CD4-positive, alpha-beta T cell (primary cell): ENCODE data around the gene ABR. TPM values are rescaled to one million over a fixed set of nuclear protein-coding genes. Genes with fewer than 3 reads are reported as not detected.

ENCODE experiments used
- ATAC-seq: fragments of 200-7000 bp; cut with Tn5 transposase; one replicate; pipeline ENCODE4 v1.10.0; 2022; ENCODE audit warnings: mild to moderate bottlenecking; ENCODE audit not compliant: poor library complexity
- CTCF ChIA-PET: fragments of 350-600 bp; sonication (Branson Sonifier 250); formaldehyde crosslinking; loops from one replicate; lab custom pipeline; 2021; ENCODE audit warnings: antibody characterized with exemption, inconsistent platforms; lab: Charles Lee
- POLR2A ChIA-PET: fragments of 350-600 bp; sonication (Branson Sonifier 250); formaldehyde crosslinking; loops from one replicate; lab custom pipeline; 2021; ENCODE audit warnings: antibody characterized with exemption, inconsistent platforms; lab: Charles Lee
- DNase-seq, 14 experiments: peaks; one replicate each; pipeline ENCODE4 v3.0.0-alpha.2; 2013 to 2020; ENCODE audit warnings: mixed read lengths in 2 of 14
- H3K27ac ChIP-seq, 2 donors: one replicate each; pipeline versions ENCODE4 v1.5.1 to v1.7.0; 2013; ENCODE audit warnings: low read length in 2 of 2, low read depth in 1 of 2, mild to moderate bottlenecking in 1 of 2
- H3K27me3 ChIP-seq, 2 experiments: 1 replicate in 1 of 2; 2 replicates in 1 of 2; pipeline versions ENCODE4 v1.6.1 to v1.7.0; 2013; ENCODE audit warnings: low read length in 2 of 2, control low read depth in 1 of 2, mild to moderate bottlenecking in 1 of 2, moderate library complexity in 1 of 2; ENCODE audit not compliant: insufficient read depth in 2 of 2, control insufficient read depth in 1 of 2
- H3K36me3 ChIP-seq: one replicate; pipeline ENCODE4 v1.6.1; 2013; ENCODE audit warnings: low read length, control low read depth; ENCODE audit not compliant: insufficient read depth
- H3K4me1 ChIP-seq: one replicate; pipeline ENCODE4 v1.6.1; 2013; ENCODE audit warnings: low read length, control low read depth; ENCODE audit not compliant: insufficient read depth
- H3K4me3 ChIP-seq: one replicate; pipeline ENCODE4 v1.5.1; 2013; ENCODE audit warnings: mild to moderate bottlenecking, low read length, moderate library complexity
- H3K9me3 ChIP-seq, 2 experiments: 1 replicate in 1 of 2; 2 replicates in 1 of 2; pipeline versions ENCODE4 v1.6.1 to v1.7.0; 2013; ENCODE audit warnings: low read length in 2 of 2, mild to moderate bottlenecking in 2 of 2, control low read depth in 1 of 2, moderate library complexity in 1 of 2; ENCODE audit not compliant: control insufficient read depth in 1 of 2, insufficient read depth in 1 of 2
- H3K27ac Mint-ChIP-seq: one replicate; pipeline ENCODE4 v1.8.0; 2020; ENCODE audit warnings: mixed read lengths
- H3K27me3 Mint-ChIP-seq: one replicate; pipeline ENCODE4 v1.8.0; 2021; ENCODE audit warnings: mixed read lengths
- H3K36me3 Mint-ChIP-seq: one replicate; pipeline ENCODE4 v1.8.0; 2021; ENCODE audit warnings: low read depth, mixed read lengths
- H3K4me1 Mint-ChIP-seq: one replicate; pipeline ENCODE4 v1.8.0; 2021; ENCODE audit warnings: low read depth, mixed read lengths
- H3K4me3 Mint-ChIP-seq: one replicate; pipeline ENCODE4 v1.8.0; 2020; ENCODE audit warnings: mild to moderate bottlenecking, mixed read lengths
- H3K9me3 Mint-ChIP-seq: one replicate; pipeline ENCODE4 v1.8.0; 2020; ENCODE audit warnings: mixed read lengths
- intact Hi-C, 2 experiments: fragments of 100-400 bp; cut with DNase I in 1 of 2; cut with micrococcal nuclease in 1 of 2; formaldehyde crosslinking; loops; one replicate each; pipeline versions ENCODE4 v1.15.1 to v1.9.0; 2023 to 2025; cut with DNase I, micrococcal nuclease
- total RNA-seq, 174 experiments: library from RNA in 2 of 174; stranded (reverse) in 2 of 174; gene quantifications; one replicate each; pipeline ENCODE4 v1.2.3 and lab custom pipeline; 2021 to 2026
- TF ChIP-seq, protein P1 (sequence below): fragments of 200-600 bp; IDR thresholded peaks from one replicate; pipeline ENCODE4 v1.8.0; 2022; ENCODE audit warnings: antibody characterized with exemption, mild to moderate bottlenecking

The ABR gene
- total RNA-seq, 2 experiments from 2014 or later = 72.4 to 74.8 TPM

DNA sequence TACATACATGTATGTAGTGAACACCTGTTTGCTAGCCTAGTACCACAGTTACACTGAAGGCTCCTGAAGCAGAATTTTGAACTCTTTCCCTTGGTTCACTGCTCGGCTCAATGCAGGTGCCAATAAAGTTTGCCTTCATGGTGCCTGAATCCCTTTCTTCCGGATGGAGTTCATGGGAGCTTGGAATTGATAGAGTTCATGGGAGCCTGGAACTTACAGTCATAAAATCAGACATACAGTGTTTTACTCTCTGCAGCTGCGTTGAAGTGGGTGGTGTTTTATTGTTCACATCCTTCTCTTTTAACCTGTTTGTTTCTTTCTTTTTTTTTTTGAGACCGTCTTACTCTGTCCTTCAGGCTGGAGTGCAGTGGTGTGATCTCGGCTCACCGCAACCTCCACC is 29.2 kb upstream of the ABR start:
- intact Hi-C loops = no loop called here
- Mint-ChIP-seq H3K27me3 (peaks cover 13% of the 10 kb centered on the region), H3K36me3 (no peaks in the 10 kb centered on the region), H3K27ac (no peak overlapping the region), H3K4me1 (no peaks in the 10 kb centered on the region), H3K9me3 (no peaks in the 10 kb centered on the region), H3K4me3 (no peak overlapping the region)
- ChIA-PET POLR2A (no interaction called here), CTCF (no interaction called here)
- Histone ChIP-seq H3K9me3 (peaks cover 0 to 2% of the 10 kb centered on the region in 2 experiments), H3K4me1 (no peaks in the 10 kb centered on the region), H3K36me3 (no peaks in the 10 kb centered on the region), H3K27me3 (peaks cover 0 to 4% of the 10 kb centered on the region in 2 experiments), H3K4me3 (no peak overlapping the region), H3K27ac (no peak overlapping the region)
- ATAC-seq (no peak), DNase-seq (no peak)
- TF ChIP-seq, protein P1, sequence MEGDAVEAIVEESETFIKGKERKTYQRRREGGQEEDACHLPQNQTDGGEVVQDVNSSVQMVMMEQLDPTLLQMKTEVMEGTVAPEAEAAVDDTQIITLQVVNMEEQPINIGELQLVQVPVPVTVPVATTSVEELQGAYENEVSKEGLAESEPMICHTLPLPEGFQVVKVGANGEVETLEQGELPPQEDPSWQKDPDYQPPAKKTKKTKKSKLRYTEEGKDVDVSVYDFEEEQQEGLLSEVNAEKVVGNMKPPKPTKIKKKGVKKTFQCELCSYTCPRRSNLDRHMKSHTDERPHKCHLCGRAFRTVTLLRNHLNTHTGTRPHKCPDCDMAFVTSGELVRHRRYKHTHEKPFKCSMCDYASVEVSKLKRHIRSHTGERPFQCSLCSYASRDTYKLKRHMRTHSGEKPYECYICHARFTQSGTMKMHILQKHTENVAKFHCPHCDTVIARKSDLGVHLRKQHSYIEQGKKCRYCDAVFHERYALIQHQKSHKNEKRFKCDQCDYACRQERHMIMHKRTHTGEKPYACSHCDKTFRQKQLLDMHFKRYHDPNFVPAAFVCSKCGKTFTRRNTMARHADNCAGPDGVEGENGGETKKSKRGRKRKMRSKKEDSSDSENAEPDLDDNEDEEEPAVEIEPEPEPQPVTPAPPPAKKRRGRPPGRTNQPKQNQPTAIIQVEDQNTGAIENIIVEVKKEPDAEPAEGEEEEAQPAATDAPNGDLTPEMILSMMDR = no peak

DNA sequence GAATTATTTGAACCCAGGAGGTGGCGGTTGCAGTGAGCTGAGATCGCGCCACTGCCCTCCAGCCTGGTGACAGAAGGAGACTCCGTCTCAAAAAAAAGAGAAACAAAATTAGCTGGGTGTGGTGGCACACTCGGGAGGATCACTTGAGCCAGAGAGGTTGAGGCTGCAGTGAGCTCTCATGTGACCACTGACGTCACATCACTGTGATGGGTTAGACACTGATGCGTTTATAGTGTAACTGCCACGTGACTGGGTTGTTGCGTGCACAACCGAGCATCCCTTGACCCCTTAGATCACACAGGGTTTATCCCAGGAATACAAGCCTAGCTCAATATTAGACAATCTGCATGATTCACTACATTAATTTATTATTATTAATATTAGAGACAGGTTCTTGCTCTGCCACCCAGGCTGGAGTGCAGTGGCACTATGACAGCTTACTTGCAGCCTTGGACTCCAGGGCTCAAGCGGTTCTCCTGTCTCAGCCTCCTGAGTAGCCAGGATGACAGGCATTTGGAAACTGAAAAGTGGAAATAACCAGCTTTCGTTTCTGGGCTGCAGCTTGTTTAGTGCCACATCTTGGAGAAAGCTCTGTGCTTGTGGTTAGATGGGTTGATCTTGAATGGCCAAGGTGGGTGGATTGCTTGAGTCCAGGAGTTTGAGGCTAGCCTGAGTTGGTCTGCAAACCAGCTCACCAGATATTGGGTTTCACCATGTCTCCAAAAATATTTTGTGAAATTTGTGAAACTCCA is 26.4 kb upstream of the ABR start:
- Mint-ChIP-seq H3K4me1 (peaks cover 10% of the 10 kb centered on the region), H3K9me3 (no peaks in the 10 kb centered on the region), H3K27me3 (peaks cover 9% of the 10 kb centered on the region), H3K36me3 (no peaks in the 10 kb centered on the region), H3K4me3 (no peak overlapping the region), H3K27ac (no peak overlapping the region)
- ATAC-seq (no peak), DNase-seq (peak in 2 of 14 experiments; percentile 60 to 72)
- Histone ChIP-seq H3K27ac (no peak overlapping the region), H3K4me1 (peaks cover 23% of the 10 kb centered on the region), H3K27me3 (no peaks in the 10 kb centered on the region), H3K9me3 (peaks cover 0 to 12% of the 10 kb centered on the region in 2 experiments), H3K4me3 (no peak overlapping the region), H3K36me3 (no peaks in the 10 kb centered on the region)
- ChIA-PET POLR2A (interaction anchor here (1.2 kb wide), 1 partner anchor 22 kb away, joined by 3 read pairs; no protein-coding TSS in a partner anchor), CTCF (no interaction called here)
- TF ChIP-seq, protein P1 = no peak
- intact Hi-C loops = no loop called here

DNA sequence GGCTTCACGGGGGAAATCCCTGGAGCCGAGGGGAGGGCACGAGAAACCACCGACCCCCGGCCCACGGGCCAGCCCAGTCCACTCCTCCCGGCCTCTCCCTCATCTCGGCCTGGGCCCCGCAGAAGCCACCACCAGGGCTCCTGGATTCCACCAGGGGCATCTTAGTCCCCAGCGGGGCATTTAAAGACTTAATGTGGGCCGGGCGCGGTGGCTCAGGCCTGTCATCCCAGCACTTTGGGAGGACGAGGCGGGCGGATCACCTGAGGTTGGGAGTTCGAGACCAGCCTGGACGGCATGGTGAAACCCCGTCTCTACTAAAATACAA is 24.1 kb upstream of the ABR start:
- ChIA-PET POLR2A (no interaction called here), CTCF (no interaction called here)
- intact Hi-C loops = no loop called here
- Histone ChIP-seq H3K9me3 (peaks cover 0 to 12% of the 10 kb centered on the region in 2 experiments), H3K36me3 (no peaks in the 10 kb centered on the region), H3K27ac (no peak overlapping the region), H3K27me3 (no peaks in the 10 kb centered on the region), H3K4me1 (peaks cover 42% of the 10 kb centered on the region), H3K4me3 (peak overlapping the region; percentile 45)
- DNase-seq = no peak
- H3K4me3 Mint-ChIP-seq = no peak overlapping the region
- peaks cover 18% of the 10 kb centered on the region for H3K4me1 Mint-ChIP-seq
- no peak for ATAC-seq
- TF ChIP-seq, protein P1 = no peak
- no peaks in the 10 kb centered on the region for H3K36me3 Mint-ChIP-seq
- H3K9me3 Mint-ChIP-seq = no peaks in the 10 kb centered on the region
- no peaks in the 10 kb centered on the region for H3K27me3 Mint-ChIP-seq
- H3K27ac Mint-ChIP-seq = no peak overlapping the region
